H9 (cell line): ENCODE data around the gene EEF1G. TPM values are rescaled to one million over a fixed set of nuclear protein-coding genes. Genes with fewer than 3 reads are reported as not detected.

Source experiments
- DNase-seq: peaks from one replicate; pipeline ENCODE4 v3.0.0-alpha.2; 2017
- H2AFZ ChIP-seq: one replicate; pipeline ENCODE4 v1.6.1; 2013; ENCODE audit warnings: mild to moderate bottlenecking, low read length, control low read depth, moderate library complexity
- H2AK5ac ChIP-seq: 2 replicates; pipeline ENCODE4 v1.6.1; 2013; ENCODE audit warnings: low read length, control low read depth, mixed read lengths; ENCODE audit not compliant: insufficient read length
- H2BK120ac ChIP-seq: one replicate; pipeline ENCODE4 v1.6.1; 2013; ENCODE audit warnings: low read depth, mild to moderate bottlenecking, low read length, control low read depth, inconsistent platforms; ENCODE audit not compliant: poor library complexity, severe bottlenecking
- H2BK12ac ChIP-seq: 2 replicates; pipeline ENCODE4 v1.6.1; 2013; ENCODE audit warnings: low read length, control low read depth, mixed read lengths, low read depth; ENCODE audit not compliant: insufficient read length
- H2BK15ac ChIP-seq: 2 replicates; pipeline ENCODE4 v1.6.1; 2013; ENCODE audit warnings: low read depth, low read length, control low read depth
- H2BK20ac ChIP-seq: one replicate; pipeline ENCODE4 v1.6.1; 2013; ENCODE audit warnings: low read depth, mild to moderate bottlenecking, low read length, control low read depth, inconsistent platforms; ENCODE audit not compliant: poor library complexity, severe bottlenecking
- H2BK5ac ChIP-seq: 2 replicates; pipeline ENCODE4 v1.6.1; 2013; ENCODE audit warnings: low read length, control low read depth, mixed read lengths; ENCODE audit not compliant: insufficient read length
- H3K14ac ChIP-seq: 2 replicates; pipeline ENCODE4 v1.6.1; 2013; ENCODE audit warnings: low read length, control low read depth; ENCODE audit not compliant: insufficient read depth
- H3K18ac ChIP-seq: 2 replicates; pipeline ENCODE4 v1.6.1; 2013; ENCODE audit warnings: low read depth, mild to moderate bottlenecking, mixed read lengths, low read length, control low read depth; ENCODE audit not compliant: insufficient read length
- H3K23ac ChIP-seq: 2 replicates; pipeline ENCODE4 v1.6.1; 2013; ENCODE audit warnings: low read length, control low read depth, mixed read lengths, low read depth; ENCODE audit not compliant: insufficient read length
- H3K23me2 ChIP-seq: 2 replicates; pipeline ENCODE4 v1.6.1; 2013; ENCODE audit warnings: low read depth, mild to moderate bottlenecking, mixed read lengths, low read length, control low read depth; ENCODE audit not compliant: insufficient read length, poor library complexity, severe bottlenecking
- H3K27ac ChIP-seq: 2 replicates; pipeline ENCODE4 v1.5.1; 2013; ENCODE audit warnings: low read length, control low read depth, mixed read lengths, low read depth; ENCODE audit not compliant: insufficient read length
- H3K27me3 ChIP-seq: 2 replicates; pipeline ENCODE4 v1.6.1; 2013; ENCODE audit warnings: low read length, control low read depth, inconsistent platforms; ENCODE audit not compliant: insufficient read depth
- H3K4ac ChIP-seq: 2 replicates; pipeline ENCODE4 v1.6.1; 2013; ENCODE audit warnings: low read depth, mild to moderate bottlenecking, control low read depth, inconsistent platforms, low read length, moderate library complexity
- H3K4me1 ChIP-seq: 2 replicates; pipeline ENCODE4 v1.6.1; 2013; ENCODE audit warnings: low read length, control low read depth, inconsistent platforms; ENCODE audit not compliant: insufficient read depth
- H3K4me2 ChIP-seq: 2 replicates; pipeline ENCODE4 v1.6.1; 2013; ENCODE audit warnings: low read length, control low read depth, mixed read lengths; ENCODE audit not compliant: insufficient read length, insufficient read depth
- H3K56ac ChIP-seq: 2 replicates; pipeline ENCODE4 v1.6.1; 2013; ENCODE audit warnings: low read depth, mild to moderate bottlenecking, mixed read lengths, low read length, control low read depth; ENCODE audit not compliant: insufficient read length
- H3K79me1 ChIP-seq: 2 replicates; pipeline ENCODE4 v1.6.1; 2013; ENCODE audit warnings: low read depth, mild to moderate bottlenecking, moderate library complexity, low read length, control low read depth, inconsistent platforms; ENCODE audit not compliant: insufficient read depth, poor library complexity, severe bottlenecking
- H3K79me2 ChIP-seq: 2 replicates; pipeline ENCODE4 v1.6.1; 2013; ENCODE audit warnings: low read length, control low read depth, inconsistent platforms; ENCODE audit not compliant: insufficient read depth
- H3K9ac ChIP-seq: 2 replicates; pipeline ENCODE4 v1.6.1; 2013; ENCODE audit warnings: low read length, control low read depth, mixed read lengths; ENCODE audit not compliant: insufficient read length; ENCODE audit errors: extremely low read depth
- H3K9me3 ChIP-seq: one replicate; pipeline ENCODE4 v1.6.1; 2013; ENCODE audit warnings: low read depth, low read length, inconsistent platforms; ENCODE audit not compliant: control insufficient read depth
- H3T11ph ChIP-seq: one replicate; pipeline ENCODE4 v1.6.1; 2013; ENCODE audit warnings: mild to moderate bottlenecking, low read length, control low read depth, inconsistent platforms
- H4K20me1 ChIP-seq: one replicate; pipeline ENCODE4 v1.6.1; 2013; ENCODE audit not compliant: control insufficient read depth, insufficient read length, insufficient read depth
- H4K5ac ChIP-seq: 2 replicates; pipeline ENCODE4 v1.6.1; 2013; ENCODE audit warnings: low read depth, mild to moderate bottlenecking, mixed read lengths, low read length, control low read depth; ENCODE audit not compliant: insufficient read length
- H4K8ac ChIP-seq: replicated peaks from 2 replicates; pipeline ENCODE4 v1.6.1; 2013; ENCODE audit warnings: low read length, control low read depth, mixed read lengths, low read depth; ENCODE audit not compliant: insufficient read length
- H4K91ac ChIP-seq: 2 replicates; pipeline ENCODE4 v1.6.1; 2013; ENCODE audit warnings: low read depth, mild to moderate bottlenecking, moderate library complexity, mixed read lengths, low read length, control low read depth; ENCODE audit not compliant: insufficient read length
- H3K27ac Mint-ChIP-seq, 3 experiments: 2 replicates in 2 of 3; 3 replicates in 1 of 3; pipeline ENCODE4 v1.8.0; 2020 to 2021; ENCODE audit warnings: mixed read lengths in 3 of 3, mild to moderate bottlenecking in 1 of 3, moderate library complexity in 1 of 3
- H3K27me3 Mint-ChIP-seq: 2 replicates; pipeline ENCODE4 v1.8.0; 2021; ENCODE audit warnings: low read depth, mild to moderate bottlenecking, moderate library complexity, mixed read lengths
- H3K36me3 Mint-ChIP-seq, 3 experiments: 2 replicates in 2 of 3; 3 replicates in 1 of 3; pipeline ENCODE4 v1.8.0; 2020 to 2021; ENCODE audit warnings: low read depth in 3 of 3, mixed read lengths in 3 of 3; ENCODE audit not compliant: insufficient read depth in 1 of 3
- H3K4me1 Mint-ChIP-seq, 2 experiments: 2 replicates each; pipeline ENCODE4 v1.8.0; 2020; ENCODE audit warnings: mixed read lengths in 2 of 2
- H3K4me3 Mint-ChIP-seq, 2 experiments: 2 replicates in 1 of 2; 3 replicates in 1 of 2; pipeline ENCODE4 v1.8.0; 2020 to 2021; ENCODE audit warnings: mild to moderate bottlenecking in 2 of 2, mixed read lengths in 2 of 2, moderate library complexity in 1 of 2
- H3K9me3 Mint-ChIP-seq, 2 experiments: 2 replicates in 1 of 2; 3 replicates in 1 of 2; pipeline ENCODE4 v1.8.0; 2020; ENCODE audit warnings: mild to moderate bottlenecking in 2 of 2, mixed read lengths in 2 of 2, moderate library complexity in 1 of 2
- CTCF ChIP-seq: fragments of 200-600 bp; sonication (generic); conservative IDR thresholded peaks from 3 replicates; pipeline ENCODE4 v1.8.0; 2021; ENCODE audit warnings: antibody characterized with exemption, mild to moderate bottlenecking
- WGBS: extraction: QIAGEN DNeasy Blood & Tissue Kit; methylation state at CpG from one replicate; pipeline ENCODE4 v1.1.7; 2013; ENCODE audit warnings: missing lambda C conversion rate, low lambda C conversion rate, mixed read lengths; ENCODE audit not compliant: insufficient read length; ENCODE audit errors: extremely low coverage; 5-methylcytosine and 5-hydroxymethylcytosine counted together
- total RNA-seq: library from RNA; stranded (reverse); gene quantifications from 2 replicates; pipeline ENCODE4 v1.2.1, GENCODE V29; 2021

The EEF1G gene
- total RNA-seq, 1 experiment from 2014 or later = 1,790 TPM

GRCh38 chr11:62569611-62570010 is 4.1 kb downstream of the EEF1G start:
- Histone ChIP-seq H4K5ac (no peak overlapping the region), H3K4ac (no peak overlapping the region), H3K27me3 (no peaks in the 10 kb centered on the region), H3K23ac (no peak overlapping the region), H2BK15ac (no peak overlapping the region), H4K20me1 (no peaks in the 10 kb centered on the region), H2BK20ac (no peak overlapping the region), H2AK5ac (no peak overlapping the region), H2AFZ (no peak overlapping the region), H2BK5ac (no peak overlapping the region), H3K23me2 (peaks cover 11% of the 10 kb centered on the region), H3K79me2 (peaks cover 16% of the 10 kb centered on the region; the same call in 1 of the 2 replicates), H2BK120ac (no peak overlapping the region), H2BK12ac (no peak overlapping the region), H3K14ac (no peak overlapping the region), H3K27ac (no peak overlapping the region), H3K9me3 (no peaks in the 10 kb centered on the region), H3K4me2 (no peak overlapping the region), H3T11ph (no peak overlapping the region), H4K91ac (no peak overlapping the region), H3K4me1 (no peaks in the 10 kb centered on the region), H3K56ac (no peak overlapping the region), H3K9ac (no peak overlapping the region), H3K79me1 (peaks cover 8% of the 10 kb centered on the region), H4K8ac (no peak overlapping the region), H3K18ac (no peak overlapping the region)
- H3K9me3 Mint-ChIP-seq = no peaks in the 10 kb centered on the region
- H3K27me3 Mint-ChIP-seq = no peaks in the 10 kb centered on the region
- TF ChIP-seq CTCF = no peak
- no peak overlapping the region for H3K4me3 Mint-ChIP-seq
- peaks cover 72 to 88% (median 86%) of the 10 kb centered on the region in 3 experiments for H3K36me3 Mint-ChIP-seq
- H3K27ac Mint-ChIP-seq = peak overlapping the region in 1 of 3 experiments; percentile 23; a peak in 1 of 7 replicates
- no CpG with 5 or more reads among the region's 1 CpG for WGBS
- H3K4me1 Mint-ChIP-seq = peaks cover 33 to 34% of the 10 kb centered on the region in 2 experiments
- DNase-seq = no peak
